GM19043 (cell line): Measurements from ENCODE around the gene ITPK1.
"Not testable (repeated sequence)": the region's sequence is repeated elsewhere in the genome, so short reads cannot be mapped to it uniquely, and the experiment has no call there.

Experiments
- ATAC-seq: cut with Tn5 transposase; IDR thresholded peaks from one replicate; pipeline ENCODE4 v1.9.1; 2021; ENCODE audit warnings: low read depth; ENCODE audit not compliant: unreplicated experiment

ITPK1 gene

GRCh38 chr14:93132472-93133065 lies 16.8 kb upstream of the ITPK1 start:
- ATAC-seq: no peak

- not testable (repeated sequence) for ATAC-seq
These were observed 15.6 kb upstream of the ITPK1 start for GRCh38 chr14:93131257-93131820.

- no peak for ATAC-seq
These were observed 13.2 kb upstream of the ITPK1 start for GRCh38 chr14:93128725-93129459.

GRCh38 chr14:93126111-93126510 lies 10.4 kb upstream of the ITPK1 start:
- no peak for ATAC-seq

- ATAC-seq: no peak
These were observed 7.1 kb upstream of the ITPK1 start for GRCh38 chr14:93122826-93123225.

- ATAC-seq: no peak
These were observed 5.5 kb upstream of the ITPK1 start for GRCh38 chr14:93121030-93121834.

- ATAC-seq: no peak
These were observed 4.8 kb upstream of the ITPK1 start for GRCh38 chr14:93120517-93120916.

- no peak for ATAC-seq
These were observed 1.0 kb upstream of the ITPK1 start for GRCh38 chr14:93116676-93117200.

GRCh38 chr14:93115069-93115820 lies 480 bp downstream of the ITPK1 start:
- ATAC-seq: peak; percentile 68

GRCh38 chr14:93114713-93115068 lies 1.0 kb downstream of the ITPK1 start:
- ATAC-seq: no peak

- ATAC-seq: no peak
These were observed 1.5 kb downstream of the ITPK1 start for GRCh38 chr14:93114068-93114710.

- ATAC-seq: no peak
These were observed 2.1 kb downstream of the ITPK1 start for GRCh38 chr14:93113678-93114067.

- no peak for ATAC-seq
These were observed 2.6 kb downstream of the ITPK1 start for GRCh38 chr14:93112891-93113677.

- ATAC-seq: not testable (repeated sequence)
These were observed 4.2 kb downstream of the ITPK1 start for GRCh38 chr14:93111541-93111940.

- no peak for ATAC-seq
These were observed 4.8 kb downstream of the ITPK1 start for GRCh38 chr14:93110856-93111419.

- ATAC-seq: no peak
These were observed 5.9 kb downstream of the ITPK1 start for GRCh38 chr14:93109572-93110481.

- no peak for ATAC-seq
These were observed 7.6 kb downstream of the ITPK1 start for GRCh38 chr14:93108105-93108504.

GRCh38 chr14:93107453-93107852 lies 8.3 kb downstream of the ITPK1 start:
- ATAC-seq: no peak
